ENCODE results near the gene METTL13.

Gene METTL13

DNA sequence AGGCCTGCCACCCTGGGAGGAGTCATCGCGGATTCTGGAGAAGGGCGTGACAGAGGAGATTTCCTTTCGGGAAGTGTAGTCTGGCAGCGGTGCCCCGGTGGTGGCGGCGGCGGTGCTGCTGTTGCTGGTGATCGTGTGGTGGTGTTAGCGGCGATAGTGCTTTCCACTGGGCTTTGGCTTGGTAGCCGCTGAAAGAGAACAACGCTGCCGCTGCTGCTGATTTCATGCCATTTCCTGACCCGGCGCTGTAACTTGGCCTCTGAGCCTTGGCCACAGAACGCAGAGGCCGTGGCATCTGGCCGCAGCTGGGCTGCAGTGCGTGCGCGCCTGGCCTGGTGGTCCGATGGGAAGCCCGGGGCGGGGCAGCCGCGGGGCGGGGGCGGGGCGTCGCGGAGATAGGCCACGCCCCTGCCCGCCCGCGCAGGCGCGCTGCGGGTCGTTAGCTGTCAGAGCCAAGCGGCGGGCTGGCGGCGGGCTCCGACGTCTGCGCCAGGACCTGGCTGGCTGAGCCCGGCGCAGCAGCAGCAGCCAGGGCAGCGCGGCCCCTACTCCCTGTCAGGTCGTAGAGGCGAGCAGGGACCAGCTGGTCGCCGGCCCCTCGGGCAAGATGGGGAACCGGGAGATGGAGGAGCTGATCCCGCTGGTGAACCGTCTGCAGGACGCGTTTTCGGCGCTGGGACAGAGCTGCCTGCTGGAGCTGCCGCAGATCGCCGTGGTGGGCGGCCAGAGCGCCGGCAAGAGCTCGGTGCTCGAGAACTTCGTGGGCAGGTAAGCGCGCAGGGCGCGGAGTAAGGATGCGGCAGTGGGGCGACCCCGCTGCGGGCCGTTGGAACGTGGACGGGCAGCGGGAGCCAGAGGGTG is 59.8 kb downstream of the METTL13 start, which contains the start of gene DNM3 (continued):
- TF ChIP-seq GLI2 (tag by site-specific recombination; IDR thresholded peaks at IDR 0.05; ENCODE audit: borderline replicate concordance, low read depth), result no peak
- TF ChIP-seq ZNF624 (tag by site-specific recombination; IDR thresholded peaks at IDR 0.05), result no peak
- TF ChIP-seq, protein P1, sequence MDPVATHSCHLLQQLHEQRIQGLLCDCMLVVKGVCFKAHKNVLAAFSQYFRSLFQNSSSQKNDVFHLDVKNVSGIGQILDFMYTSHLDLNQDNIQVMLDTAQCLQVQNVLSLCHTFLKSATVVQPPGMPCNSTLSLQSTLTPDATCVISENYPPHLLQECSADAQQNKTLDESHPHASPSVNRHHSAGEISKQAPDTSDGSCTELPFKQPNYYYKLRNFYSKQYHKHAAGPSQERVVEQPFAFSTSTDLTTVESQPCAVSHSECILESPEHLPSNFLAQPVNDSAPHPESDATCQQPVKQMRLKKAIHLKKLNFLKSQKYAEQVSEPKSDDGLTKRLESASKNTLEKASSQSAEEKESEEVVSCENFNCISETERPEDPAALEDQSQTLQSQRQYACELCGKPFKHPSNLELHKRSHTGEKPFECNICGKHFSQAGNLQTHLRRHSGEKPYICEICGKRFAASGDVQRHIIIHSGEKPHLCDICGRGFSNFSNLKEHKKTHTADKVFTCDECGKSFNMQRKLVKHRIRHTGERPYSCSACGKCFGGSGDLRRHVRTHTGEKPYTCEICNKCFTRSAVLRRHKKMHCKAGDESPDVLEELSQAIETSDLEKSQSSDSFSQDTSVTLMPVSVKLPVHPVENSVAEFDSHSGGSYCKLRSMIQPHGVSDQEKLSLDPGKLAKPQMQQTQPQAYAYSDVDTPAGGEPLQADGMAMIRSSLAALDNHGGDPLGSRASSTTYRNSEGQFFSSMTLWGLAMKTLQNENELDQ (tag by site-specific recombination; IDR thresholded peaks at IDR 0.05; ENCODE audit: low read depth), result no peak
- TF ChIP-seq SCRT2 (tag by site-specific recombination; IDR thresholded peaks at IDR 0.05), result peak; percentile 72
- no peak for TF ChIP-seq ZNF184 (tag by site-specific recombination; IDR thresholded peaks at IDR 0.05)
- TF ChIP-seq ZNF830 (tag by site-specific recombination; IDR thresholded peaks at IDR 0.05; ENCODE audit: low read depth), result no peak
- TF ChIP-seq ZNF223 (tag by site-specific recombination; IDR thresholded peaks at IDR 0.05), result no peak
- TF ChIP-seq, protein P2, sequence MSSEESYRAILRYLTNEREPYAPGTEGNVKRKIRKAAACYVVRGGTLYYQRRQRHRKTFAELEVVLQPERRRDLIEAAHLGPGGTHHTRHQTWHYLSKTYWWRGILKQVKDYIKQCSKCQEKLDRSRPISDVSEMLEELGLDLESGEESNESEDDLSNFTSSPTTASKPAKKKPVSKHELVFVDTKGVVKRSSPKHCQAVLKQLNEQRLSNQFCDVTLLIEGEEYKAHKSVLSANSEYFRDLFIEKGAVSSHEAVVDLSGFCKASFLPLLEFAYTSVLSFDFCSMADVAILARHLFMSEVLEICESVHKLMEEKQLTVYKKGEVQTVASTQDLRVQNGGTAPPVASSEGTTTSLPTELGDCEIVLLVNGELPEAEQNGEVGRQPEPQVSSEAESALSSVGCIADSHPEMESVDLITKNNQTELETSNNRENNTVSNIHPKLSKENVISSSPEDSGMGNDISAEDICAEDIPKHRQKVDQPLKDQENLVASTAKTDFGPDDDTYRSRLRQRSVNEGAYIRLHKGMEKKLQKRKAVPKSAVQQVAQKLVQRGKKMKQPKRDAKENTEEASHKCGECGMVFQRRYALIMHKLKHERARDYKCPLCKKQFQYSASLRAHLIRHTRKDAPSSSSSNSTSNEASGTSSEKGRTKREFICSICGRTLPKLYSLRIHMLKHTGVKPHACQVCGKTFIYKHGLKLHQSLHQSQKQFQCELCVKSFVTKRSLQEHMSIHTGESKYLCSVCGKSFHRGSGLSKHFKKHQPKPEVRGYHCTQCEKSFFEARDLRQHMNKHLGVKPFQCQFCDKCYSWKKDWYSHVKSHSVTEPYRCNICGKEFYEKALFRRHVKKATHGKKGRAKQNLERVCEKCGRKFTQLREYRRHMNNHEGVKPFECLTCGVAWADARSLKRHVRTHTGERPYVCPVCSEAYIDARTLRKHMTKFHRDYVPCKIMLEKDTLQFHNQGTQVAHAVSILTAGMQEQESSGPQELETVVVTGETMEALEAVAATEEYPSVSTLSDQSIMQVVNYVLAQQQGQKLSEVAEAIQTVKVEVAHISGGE (tag by site-specific recombination; conservative IDR thresholded peaks at IDR 0.05; ENCODE audit: low read depth), result peak; percentile 71
- TF ChIP-seq ZNF692 (tag by site-specific recombination; IDR thresholded peaks at IDR 0.05), result peak; percentile 54; the same call in 1 of the 2 replicates
- TF ChIP-seq ZNF133 (tag by site-specific recombination; IDR thresholded peaks at IDR 0.05), result no peak
- TF ChIP-seq KLF10 (tag by site-specific recombination; IDR thresholded peaks at IDR 0.05), result 0 out of 2 replicates have a peak, but pooled peaks have one; percentile 26
- TF ChIP-seq, protein P3, sequence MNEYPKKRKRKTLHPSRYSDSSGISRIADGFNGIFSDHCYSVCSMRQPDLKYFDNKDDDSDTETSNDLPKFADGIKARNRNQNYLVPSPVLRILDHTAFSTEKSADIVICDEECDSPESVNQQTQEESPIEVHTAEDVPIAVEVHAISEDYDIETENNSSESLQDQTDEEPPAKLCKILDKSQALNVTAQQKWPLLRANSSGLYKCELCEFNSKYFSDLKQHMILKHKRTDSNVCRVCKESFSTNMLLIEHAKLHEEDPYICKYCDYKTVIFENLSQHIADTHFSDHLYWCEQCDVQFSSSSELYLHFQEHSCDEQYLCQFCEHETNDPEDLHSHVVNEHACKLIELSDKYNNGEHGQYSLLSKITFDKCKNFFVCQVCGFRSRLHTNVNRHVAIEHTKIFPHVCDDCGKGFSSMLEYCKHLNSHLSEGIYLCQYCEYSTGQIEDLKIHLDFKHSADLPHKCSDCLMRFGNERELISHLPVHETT (tag by site-specific recombination; IDR thresholded peaks at IDR 0.05), result no peak
- no peak for TF ChIP-seq ZSCAN4 (tag by site-specific recombination; IDR thresholded peaks at IDR 0.05)
- TF ChIP-seq ZNF658 (tag by site-specific recombination; IDR thresholded peaks at IDR 0.05), result no peak
- TF ChIP-seq ZNF560 (tag by site-specific recombination; IDR thresholded peaks at IDR 0.05; ENCODE audit: borderline replicate concordance), result 0 out of 2 replicates have a peak, but pooled peaks have one; percentile 36
- TF ChIP-seq, protein P4, sequence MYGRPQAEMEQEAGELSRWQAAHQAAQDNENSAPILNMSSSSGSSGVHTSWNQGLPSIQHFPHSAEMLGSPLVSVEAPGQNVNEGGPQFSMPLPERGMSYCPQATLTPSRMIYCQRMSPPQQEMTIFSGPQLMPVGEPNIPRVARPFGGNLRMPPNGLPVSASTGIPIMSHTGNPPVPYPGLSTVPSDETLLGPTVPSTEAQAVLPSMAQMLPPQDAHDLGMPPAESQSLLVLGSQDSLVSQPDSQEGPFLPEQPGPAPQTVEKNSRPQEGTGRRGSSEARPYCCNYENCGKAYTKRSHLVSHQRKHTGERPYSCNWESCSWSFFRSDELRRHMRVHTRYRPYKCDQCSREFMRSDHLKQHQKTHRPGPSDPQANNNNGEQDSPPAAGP (tag by site-specific recombination; IDR thresholded peaks at IDR 0.05), result peak; percentile 75
- peak; percentile 87 for TF ChIP-seq KLF1 (tag by site-specific recombination; IDR thresholded peaks at IDR 0.05)
- TF ChIP-seq KLF8 (tag by site-specific recombination; IDR thresholded peaks at IDR 0.05), result peak; percentile 51; the same call in 1 of the 2 replicates
- TF ChIP-seq ZNF48 (tag by site-specific recombination; IDR thresholded peaks at IDR 0.05), result no peak
- no peak for TF ChIP-seq ZNF837 (tag by site-specific recombination; IDR thresholded peaks at IDR 0.05)
- peak; percentile 85 for TF ChIP-seq KLF16 (tag by site-specific recombination; IDR thresholded peaks at IDR 0.05)
- TF ChIP-seq PBX3 (CRISPR knock-in tag; IDR thresholded peaks at IDR 0.05), result peak; percentile 67; the same call in 1 of the 2 replicates
- TF ChIP-seq ZNF768 (tag by site-specific recombination; IDR thresholded peaks at IDR 0.05), result peak; percentile 30; the same call in 1 of the 2 replicates
- TF ChIP-seq ZNF621 (tag by site-specific recombination; IDR thresholded peaks at IDR 0.05), result no peak

All from HEK293 (cell line).